ENCODE data around the gene EPC1.

GRCh38 chr10:32366111-32366510 is 19.2 kb upstream of the EPC1 start:
- no peak for TF ChIP-seq EZH2 (IDR thresholded peaks at IDR 0.05)
- TF ChIP-seq POLR2AphosphoS5 (IDR thresholded peaks at IDR 0.05; ENCODE audit: borderline replicate concordance, low read depth, low read length) = no peak
- no peak for TF ChIP-seq FOXP2 (optimal IDR thresholded peaks at IDR 0.05; ENCODE audit: control extremely low read depth, extremely low read length, insufficient read depth)
